Measurements from ENCODE around the gene RSPH6A.

Gene RSPH6A

GRCh38 chr19:45852145-45852750 lies 37.1 kb upstream of the RSPH6A start:
- no peaks in the 10 kb centered on the region for H3K27me3 ChIP-seq (replicated peaks; ENCODE audit: control insufficient read depth, insufficient read depth, low read length, poor library complexity, severe bottlenecking)
- H3K4me1 ChIP-seq (ENCODE audit: control insufficient read depth, insufficient read depth, low read length, poor library complexity, severe bottlenecking): no peaks in the 10 kb centered on the region
- H3K36me3 ChIP-seq (ENCODE audit: control insufficient read depth, insufficient read depth, low read length): peaks cover 70% of the 10 kb centered on the region
- no peak overlapping the region for H3K27ac ChIP-seq (ENCODE audit: insufficient read depth, low read length, poor library complexity, severe bottlenecking)
- no peak overlapping the region for H3K4me3 ChIP-seq (ENCODE audit: insufficient read depth, low read depth, low read length, poor library complexity, severe bottlenecking)
- DNase-seq: no peak
- no peaks in the 10 kb centered on the region for H3K9me3 ChIP-seq (ENCODE audit: control insufficient read depth, low read length)

GRCh38 chr19:45848922-45849321 lies 33.8 kb upstream of the RSPH6A start:
- Histone ChIP-seq H3K27ac (ENCODE audit: insufficient read depth, low read length, poor library complexity, severe bottlenecking) (no peak overlapping the region), H3K4me1 (ENCODE audit: control insufficient read depth, insufficient read depth, low read length, poor library complexity, severe bottlenecking) (no peaks in the 10 kb centered on the region), H3K36me3 (ENCODE audit: control insufficient read depth, insufficient read depth, low read length) (peaks cover 72% of the 10 kb centered on the region), H3K27me3 (replicated peaks; ENCODE audit: control insufficient read depth, insufficient read depth, low read length, poor library complexity, severe bottlenecking) (no peaks in the 10 kb centered on the region), H3K4me3 (ENCODE audit: insufficient read depth, low read depth, low read length, poor library complexity, severe bottlenecking) (no peak overlapping the region), H3K9me3 (ENCODE audit: control insufficient read depth, low read length) (no peaks in the 10 kb centered on the region)
- DNase-seq: no peak

DNA sequence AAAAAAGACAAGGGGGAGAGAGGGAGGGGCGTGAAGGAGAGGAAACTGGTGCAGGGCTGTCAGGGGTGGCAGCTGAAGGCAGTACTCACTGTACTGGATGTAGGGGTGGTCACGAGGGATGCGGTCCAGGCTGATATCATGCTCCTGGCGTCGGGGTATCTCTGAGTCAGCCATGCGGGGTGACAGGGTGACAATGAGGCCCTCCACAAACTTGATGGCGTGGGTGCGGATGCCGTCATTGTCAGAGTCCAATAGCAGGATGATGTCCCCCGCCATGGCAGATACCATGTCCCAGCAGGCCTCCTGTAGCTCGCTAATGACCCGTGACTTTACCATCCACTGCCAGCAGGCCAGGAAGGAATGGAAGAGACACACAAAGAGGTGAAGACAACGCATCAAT lies 32.6 kb upstream of the RSPH6A start:
- Histone ChIP-seq H3K27ac (ENCODE audit: insufficient read depth, low read length, poor library complexity, severe bottlenecking) (no peak overlapping the region), H3K9me3 (ENCODE audit: control insufficient read depth, low read length) (no peaks in the 10 kb centered on the region), H3K36me3 (ENCODE audit: control insufficient read depth, insufficient read depth, low read length) (peaks cover 74% of the 10 kb centered on the region), H3K4me3 (ENCODE audit: insufficient read depth, low read depth, low read length, poor library complexity, severe bottlenecking) (no peak overlapping the region), H3K27me3 (replicated peaks; ENCODE audit: control insufficient read depth, insufficient read depth, low read length, poor library complexity, severe bottlenecking) (no peaks in the 10 kb centered on the region), H3K4me1 (ENCODE audit: control insufficient read depth, insufficient read depth, low read length, poor library complexity, severe bottlenecking) (no peaks in the 10 kb centered on the region)
- no peak for DNase-seq

- Histone ChIP-seq H3K4me1 (ENCODE audit: control insufficient read depth, insufficient read depth, low read length, poor library complexity, severe bottlenecking) (no peaks in the 10 kb centered on the region), H3K9me3 (ENCODE audit: control insufficient read depth, low read length) (no peaks in the 10 kb centered on the region), H3K4me3 (ENCODE audit: insufficient read depth, low read depth, low read length, poor library complexity, severe bottlenecking) (no peak overlapping the region), H3K27ac (ENCODE audit: insufficient read depth, low read length, poor library complexity, severe bottlenecking) (no peak overlapping the region), H3K27me3 (replicated peaks; ENCODE audit: control insufficient read depth, insufficient read depth, low read length, poor library complexity, severe bottlenecking) (no peaks in the 10 kb centered on the region), H3K36me3 (ENCODE audit: control insufficient read depth, insufficient read depth, low read length) (peaks cover 61% of the 10 kb centered on the region)
- no peak for DNase-seq
These were observed 27.1 kb upstream of the RSPH6A start for GRCh38 chr19:45842198-45842597.

GRCh38 chr19:45834970-45835369 lies 19.9 kb upstream of the RSPH6A start:
- no peaks in the 10 kb centered on the region for H3K9me3 ChIP-seq (ENCODE audit: control insufficient read depth, low read length)
- peaks cover 68% of the 10 kb centered on the region for H3K36me3 ChIP-seq (ENCODE audit: control insufficient read depth, insufficient read depth, low read length)
- no peak overlapping the region for H3K4me3 ChIP-seq (ENCODE audit: insufficient read depth, low read depth, low read length, poor library complexity, severe bottlenecking)
- H3K4me1 ChIP-seq (ENCODE audit: control insufficient read depth, insufficient read depth, low read length, poor library complexity, severe bottlenecking): no peaks in the 10 kb centered on the region
- H3K27me3 ChIP-seq (replicated peaks; ENCODE audit: control insufficient read depth, insufficient read depth, low read length, poor library complexity, severe bottlenecking): no peaks in the 10 kb centered on the region
- DNase-seq: no peak
- H3K27ac ChIP-seq (ENCODE audit: insufficient read depth, low read length, poor library complexity, severe bottlenecking): no peak overlapping the region

GRCh38 chr19:45828945-45829344 lies 13.8 kb upstream of the RSPH6A start:
- Histone ChIP-seq H3K4me1 (ENCODE audit: control insufficient read depth, insufficient read depth, low read length, poor library complexity, severe bottlenecking) (no peaks in the 10 kb centered on the region), H3K27me3 (replicated peaks; ENCODE audit: control insufficient read depth, insufficient read depth, low read length, poor library complexity, severe bottlenecking) (no peaks in the 10 kb centered on the region), H3K36me3 (ENCODE audit: control insufficient read depth, insufficient read depth, low read length) (peaks cover 80% of the 10 kb centered on the region), H3K27ac (ENCODE audit: insufficient read depth, low read length, poor library complexity, severe bottlenecking) (no peak overlapping the region), H3K4me3 (ENCODE audit: insufficient read depth, low read depth, low read length, poor library complexity, severe bottlenecking) (no peak overlapping the region), H3K9me3 (ENCODE audit: control insufficient read depth, low read length) (no peaks in the 10 kb centered on the region)
- DNase-seq: no peak

DNA sequence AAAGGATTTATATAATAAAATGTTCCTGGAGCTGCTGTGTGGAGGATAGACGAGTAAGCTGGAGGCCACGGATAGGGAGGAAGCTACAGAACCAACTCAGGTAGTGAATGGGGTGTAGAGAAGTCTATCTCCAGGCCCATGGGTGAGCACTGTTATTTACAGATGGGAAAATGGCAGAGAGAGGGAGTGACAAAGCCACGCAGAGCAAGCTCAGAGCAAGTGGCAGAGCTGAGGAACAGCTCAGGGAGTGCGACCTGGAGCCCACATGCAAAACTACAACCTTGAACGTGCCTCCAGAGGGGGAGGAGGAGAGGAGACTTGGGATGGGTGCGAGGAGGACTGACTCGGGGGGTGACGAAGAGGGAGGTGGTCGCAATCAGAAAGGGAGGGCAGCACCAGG lies 13.4 kb upstream of the RSPH6A start:
- Histone ChIP-seq H3K4me3 (ENCODE audit: insufficient read depth, low read depth, low read length, poor library complexity, severe bottlenecking) (no peak overlapping the region), H3K36me3 (ENCODE audit: control insufficient read depth, insufficient read depth, low read length) (peaks cover 83% of the 10 kb centered on the region), H3K27ac (ENCODE audit: insufficient read depth, low read length, poor library complexity, severe bottlenecking) (no peak overlapping the region), H3K4me1 (ENCODE audit: control insufficient read depth, insufficient read depth, low read length, poor library complexity, severe bottlenecking) (no peaks in the 10 kb centered on the region), H3K9me3 (ENCODE audit: control insufficient read depth, low read length) (no peaks in the 10 kb centered on the region), H3K27me3 (replicated peaks; ENCODE audit: control insufficient read depth, insufficient read depth, low read length, poor library complexity, severe bottlenecking) (no peaks in the 10 kb centered on the region)
- no peak for DNase-seq

- no peaks in the 10 kb centered on the region for H3K4me1 ChIP-seq (ENCODE audit: control insufficient read depth, insufficient read depth, low read length, poor library complexity, severe bottlenecking)
- no peak overlapping the region for H3K27ac ChIP-seq (ENCODE audit: insufficient read depth, low read length, poor library complexity, severe bottlenecking)
- H3K27me3 ChIP-seq (replicated peaks; ENCODE audit: control insufficient read depth, insufficient read depth, low read length, poor library complexity, severe bottlenecking): no peaks in the 10 kb centered on the region
- H3K4me3 ChIP-seq (ENCODE audit: insufficient read depth, low read depth, low read length, poor library complexity, severe bottlenecking): no peak overlapping the region
- H3K9me3 ChIP-seq (ENCODE audit: control insufficient read depth, low read length): no peaks in the 10 kb centered on the region
- no peak for DNase-seq
- peaks cover 91% of the 10 kb centered on the region for H3K36me3 ChIP-seq (ENCODE audit: control insufficient read depth, insufficient read depth, low read length)
These were observed 12.5 kb upstream of the RSPH6A start for GRCh38 chr19:45827459-45828093.

GRCh38 chr19:45826934-45827333 lies 11.8 kb upstream of the RSPH6A start:
- Histone ChIP-seq H3K4me3 (ENCODE audit: insufficient read depth, low read depth, low read length, poor library complexity, severe bottlenecking) (no peak overlapping the region), H3K36me3 (ENCODE audit: control insufficient read depth, insufficient read depth, low read length) (peaks cover 90% of the 10 kb centered on the region), H3K4me1 (ENCODE audit: control insufficient read depth, insufficient read depth, low read length, poor library complexity, severe bottlenecking) (no peaks in the 10 kb centered on the region), H3K9me3 (ENCODE audit: control insufficient read depth, low read length) (no peaks in the 10 kb centered on the region), H3K27me3 (replicated peaks; ENCODE audit: control insufficient read depth, insufficient read depth, low read length, poor library complexity, severe bottlenecking) (no peaks in the 10 kb centered on the region), H3K27ac (ENCODE audit: insufficient read depth, low read length, poor library complexity, severe bottlenecking) (no peak overlapping the region)
- DNase-seq: no peak

GRCh38 chr19:45825917-45826893 lies 11.1 kb upstream of the RSPH6A start:
- Histone ChIP-seq H3K27ac (ENCODE audit: insufficient read depth, low read length, poor library complexity, severe bottlenecking) (no peak overlapping the region), H3K36me3 (ENCODE audit: control insufficient read depth, insufficient read depth, low read length) (peaks cover 84% of the 10 kb centered on the region), H3K9me3 (ENCODE audit: control insufficient read depth, low read length) (no peaks in the 10 kb centered on the region), H3K4me3 (ENCODE audit: insufficient read depth, low read depth, low read length, poor library complexity, severe bottlenecking) (no peak overlapping the region), H3K27me3 (replicated peaks; ENCODE audit: control insufficient read depth, insufficient read depth, low read length, poor library complexity, severe bottlenecking) (no peaks in the 10 kb centered on the region), H3K4me1 (ENCODE audit: control insufficient read depth, insufficient read depth, low read length, poor library complexity, severe bottlenecking) (no peaks in the 10 kb centered on the region)
- DNase-seq: no peak
